OCI-LY1 (cell line): ENCODE data around the gene MAPK7.

Experiments used
- H2AFZ ChIP-seq: fragments of 200-600 bp; sonication (generic), shearing (Covaris generic); 2 replicates; pipeline ENCODE4 v1.6.0; 2014; ENCODE audit warnings: antibody characterized with exemption, mild to moderate bottlenecking, low read length
- H3F3A ChIP-seq: fragments of 200-600 bp; sonication (generic), shearing (Covaris generic); 2 replicates; pipeline ENCODE4 v1.6.0; 2014; ENCODE audit warnings: mild to moderate bottlenecking, antibody characterized with exemption, low read length, moderate library complexity; ENCODE audit not compliant: insufficient read depth
- H3K27ac ChIP-seq: fragments of 200-600 bp; sonication (generic); 2 replicates; pipeline ENCODE4 v1.5.1; 2014; ENCODE audit warnings: low read length, mixed run types, mild to moderate bottlenecking, low read depth; ENCODE audit not compliant: poor library complexity, severe bottlenecking
- H3K27me3 ChIP-seq: fragments of 200-600 bp; sonication (generic); 2 replicates; pipeline ENCODE4 v1.6.0; 2014; ENCODE audit warnings: antibody characterized with exemption, mild to moderate bottlenecking, low read length, moderate library complexity; ENCODE audit not compliant: insufficient read depth
- H3K36me3 ChIP-seq: fragments of 200-600 bp; sonication (generic); 2 replicates; pipeline ENCODE4 v1.6.1; 2014; ENCODE audit warnings: mild to moderate bottlenecking, antibody characterized with exemption, low read length, moderate library complexity, mixed read lengths; ENCODE audit not compliant: insufficient read depth
- H3K4me1 ChIP-seq: fragments of 200-600 bp; sonication (generic); 2 replicates; pipeline ENCODE4 v1.5.1; 2014; ENCODE audit warnings: mild to moderate bottlenecking, low read length, moderate library complexity; ENCODE audit not compliant: insufficient read depth, severe bottlenecking
- H3K4me2 ChIP-seq: fragments of 200-600 bp; sonication (generic), shearing (Covaris generic); 2 replicates; pipeline ENCODE4 v1.6.1; 2014; ENCODE audit warnings: low read length
- H3K4me3 ChIP-seq: fragments of 200-600 bp; sonication (generic); 2 replicates; pipeline ENCODE4 v1.5.1; 2014; ENCODE audit warnings: low read length, low read depth, mild to moderate bottlenecking, mixed read lengths; ENCODE audit not compliant: poor library complexity, severe bottlenecking
- H3K79me2 ChIP-seq: fragments of 200-600 bp; shearing (Covaris generic); 2 replicates; pipeline ENCODE4 v1.6.1; 2016; ENCODE audit warnings: mixed run types, low read length, mixed read lengths; ENCODE audit not compliant: insufficient read depth
- H3K9ac ChIP-seq: fragments of 200-600 bp; sonication (generic), shearing (Covaris generic); 2 replicates; pipeline ENCODE4 v1.6.1; 2014; ENCODE audit warnings: mild to moderate bottlenecking, low read length, mixed read lengths
- H3K9me2 ChIP-seq: fragments of 200-600 bp; sonication (generic), shearing (Covaris generic); 2 replicates; pipeline ENCODE4 v1.6.1; 2014; ENCODE audit warnings: low read depth, mild to moderate bottlenecking, low read length, mixed read lengths
- H3K9me3 ChIP-seq: fragments of 200-600 bp; shearing (Covaris generic); 2 replicates; pipeline ENCODE4 v1.6.1; 2014; ENCODE audit warnings: low read length, mixed read lengths
- H4K20me1 ChIP-seq: fragments of 200-600 bp; sonication (generic), shearing (Covaris generic); 2 replicates; pipeline ENCODE4 v1.6.0; 2016; ENCODE audit warnings: mild to moderate bottlenecking, low read length; ENCODE audit not compliant: insufficient read depth
- EZH2 ChIP-seq: fragments of 200-600 bp; sonication (generic), shearing (Covaris generic); IDR thresholded peaks from 2 replicates; pipeline ENCODE4 v1.8.0; 2017; ENCODE audit warnings: borderline replicate concordance, mixed run types, mild to moderate bottlenecking, antibody characterized with exemption, low read length, moderate library complexity, mixed read lengths
- TF ChIP-seq, protein P1 (sequence below): fragments of 200-600 bp; sonication (generic), shearing (Covaris generic); IDR thresholded peaks from 2 replicates; pipeline ENCODE4 v1.5.1; 2017; ENCODE audit warnings: mild to moderate bottlenecking, antibody characterized with exemption, low read length, moderate library complexity, mixed read lengths

The MAPK7 gene

DNA sequence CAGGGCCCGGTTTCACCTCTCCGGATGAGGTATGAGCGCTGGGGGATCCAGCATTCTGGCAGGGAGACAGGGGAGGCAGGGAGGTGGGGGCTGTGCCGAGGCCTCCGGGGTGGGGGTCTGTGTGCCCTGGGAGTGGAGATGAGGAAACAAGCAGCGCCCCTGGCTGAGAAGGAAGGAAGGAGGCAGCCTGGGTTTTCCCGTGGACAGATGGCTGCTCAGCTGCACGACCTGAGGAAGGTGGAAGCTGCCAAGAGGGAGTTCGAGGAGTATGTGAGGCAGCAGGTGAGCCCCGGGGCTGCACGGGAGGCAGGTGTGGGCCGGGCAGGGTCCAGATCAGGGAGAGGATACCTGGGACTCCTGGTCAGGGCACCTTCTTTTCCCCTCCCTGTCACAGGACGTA, 37.0 kb downstream of the MAPK7 start:
- Histone ChIP-seq H3K9me2 (no peaks in the 10 kb centered on the region), H3K9me3 (no peaks in the 10 kb centered on the region), H3K79me2 (no peaks in the 10 kb centered on the region), H3K4me3 (no peak overlapping the region), H4K20me1 (no peaks in the 10 kb centered on the region), H3F3A (no peaks in the 10 kb centered on the region), H3K9ac (no peak overlapping the region), H3K27me3 (no peaks in the 10 kb centered on the region), H3K27ac (no peak overlapping the region), H3K4me2 (no peak overlapping the region), H2AFZ (no peak overlapping the region), H3K36me3 (no peaks in the 10 kb centered on the region), H3K4me1 (no peaks in the 10 kb centered on the region)
- TF ChIP-seq, protein P1, sequence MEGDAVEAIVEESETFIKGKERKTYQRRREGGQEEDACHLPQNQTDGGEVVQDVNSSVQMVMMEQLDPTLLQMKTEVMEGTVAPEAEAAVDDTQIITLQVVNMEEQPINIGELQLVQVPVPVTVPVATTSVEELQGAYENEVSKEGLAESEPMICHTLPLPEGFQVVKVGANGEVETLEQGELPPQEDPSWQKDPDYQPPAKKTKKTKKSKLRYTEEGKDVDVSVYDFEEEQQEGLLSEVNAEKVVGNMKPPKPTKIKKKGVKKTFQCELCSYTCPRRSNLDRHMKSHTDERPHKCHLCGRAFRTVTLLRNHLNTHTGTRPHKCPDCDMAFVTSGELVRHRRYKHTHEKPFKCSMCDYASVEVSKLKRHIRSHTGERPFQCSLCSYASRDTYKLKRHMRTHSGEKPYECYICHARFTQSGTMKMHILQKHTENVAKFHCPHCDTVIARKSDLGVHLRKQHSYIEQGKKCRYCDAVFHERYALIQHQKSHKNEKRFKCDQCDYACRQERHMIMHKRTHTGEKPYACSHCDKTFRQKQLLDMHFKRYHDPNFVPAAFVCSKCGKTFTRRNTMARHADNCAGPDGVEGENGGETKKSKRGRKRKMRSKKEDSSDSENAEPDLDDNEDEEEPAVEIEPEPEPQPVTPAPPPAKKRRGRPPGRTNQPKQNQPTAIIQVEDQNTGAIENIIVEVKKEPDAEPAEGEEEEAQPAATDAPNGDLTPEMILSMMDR, result no peak
- no peak for TF ChIP-seq EZH2

DNA sequence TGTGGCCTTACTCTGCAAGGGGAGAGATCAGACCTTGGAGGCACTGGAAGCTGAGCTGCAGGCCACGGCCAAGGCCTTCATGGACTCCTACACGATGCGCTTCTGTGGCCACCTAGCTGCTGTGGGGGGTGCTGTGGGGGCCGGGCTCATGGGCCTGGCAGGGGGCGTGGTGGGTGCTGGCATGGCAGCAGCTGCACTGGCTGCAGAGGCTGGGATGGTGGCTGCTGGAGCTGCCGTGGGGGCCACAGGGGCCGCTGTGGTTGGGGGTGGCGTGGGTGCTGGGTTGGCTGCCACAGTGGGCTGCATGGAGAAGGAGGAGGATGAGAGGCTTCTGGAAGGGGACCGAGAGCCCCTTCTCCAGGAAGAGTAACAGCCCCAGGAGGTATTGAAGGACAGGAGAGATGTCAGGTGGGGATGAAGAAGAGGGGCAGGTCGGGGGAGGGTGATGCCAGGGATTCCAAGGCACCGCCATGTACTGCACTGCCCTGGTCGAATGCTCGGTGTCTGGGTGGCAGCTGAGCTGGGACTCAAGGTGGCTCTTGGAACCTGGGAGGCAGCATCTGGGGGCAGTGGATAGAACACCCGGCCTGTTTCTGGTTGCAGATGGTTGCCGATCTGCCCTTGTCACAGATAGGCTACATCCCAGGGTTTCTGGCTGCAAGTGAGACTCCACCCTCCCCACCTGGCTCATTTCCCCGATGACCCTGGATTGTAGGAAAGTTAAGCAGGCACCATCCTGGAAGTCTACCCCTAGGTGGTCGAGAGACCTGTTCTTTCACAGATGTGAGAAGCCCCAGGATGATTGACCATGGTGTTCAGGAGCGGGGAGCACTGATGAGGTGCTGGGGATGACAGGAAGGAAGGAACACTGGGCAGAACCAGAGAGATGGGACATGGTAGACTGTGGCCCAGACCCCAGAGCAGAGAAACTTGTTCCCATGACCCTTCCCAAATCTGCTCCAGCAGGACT, 37.8 kb downstream of the MAPK7 start:
- no peaks in the 10 kb centered on the region for H3K4me1 ChIP-seq
- no peaks in the 10 kb centered on the region for H3K9me2 ChIP-seq
- H3K4me3 ChIP-seq, result no peak overlapping the region
- no peak overlapping the region for H3K27ac ChIP-seq
- no peak overlapping the region for H3K9ac ChIP-seq
- H3K27me3 ChIP-seq, result no peaks in the 10 kb centered on the region
- no peak overlapping the region for H3K4me2 ChIP-seq
- H3K9me3 ChIP-seq, result no peaks in the 10 kb centered on the region
- no peaks in the 10 kb centered on the region for H4K20me1 ChIP-seq
- no peaks in the 10 kb centered on the region for H3F3A ChIP-seq
- TF ChIP-seq, protein P1, result no peak
- TF ChIP-seq EZH2, result no peak
- H3K36me3 ChIP-seq, result no peaks in the 10 kb centered on the region
- no peaks in the 10 kb centered on the region for H3K79me2 ChIP-seq
- H2AFZ ChIP-seq, result no peak overlapping the region

DNA sequence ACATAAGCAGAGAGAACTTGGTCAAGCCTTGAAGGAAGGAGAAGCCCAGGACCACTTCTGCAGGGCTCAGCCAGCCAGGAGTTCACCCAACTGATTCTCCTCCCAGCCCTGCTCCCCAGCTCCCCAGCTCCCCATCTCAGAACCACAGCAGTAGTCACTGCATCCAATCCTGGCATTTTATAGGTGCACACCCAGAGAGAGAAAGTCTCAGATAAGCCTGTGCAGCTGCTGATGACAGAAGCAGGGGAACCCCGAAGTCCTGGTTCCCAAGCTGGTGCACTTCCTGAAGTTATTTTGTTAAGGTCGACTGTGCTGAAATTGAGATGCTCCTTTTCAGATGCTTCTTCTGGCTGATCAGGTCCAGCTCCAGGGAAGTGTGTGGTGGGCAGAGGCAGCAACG, 39.3 kb downstream of the MAPK7 start:
- Histone ChIP-seq H3K79me2 (no peaks in the 10 kb centered on the region), H3K27me3 (no peaks in the 10 kb centered on the region), H3K9me2 (no peaks in the 10 kb centered on the region), H3F3A (no peaks in the 10 kb centered on the region), H3K9ac (no peak overlapping the region), H3K4me2 (no peak overlapping the region), H4K20me1 (no peaks in the 10 kb centered on the region), H2AFZ (no peak overlapping the region), H3K4me1 (no peaks in the 10 kb centered on the region), H3K9me3 (no peaks in the 10 kb centered on the region), H3K27ac (no peak overlapping the region), H3K4me3 (no peak overlapping the region), H3K36me3 (no peaks in the 10 kb centered on the region)
- no peak for TF ChIP-seq EZH2
- TF ChIP-seq, protein P1, result no peak
